LoVo (cell line): ENCODE data around the gene RPUSD4.

Experiments
- DNase-seq: peaks from one replicate; pipeline ENCODE4 v3.0.0-alpha.2; 2016; ENCODE audit warnings: low spot score

The RPUSD4 gene

DNA sequence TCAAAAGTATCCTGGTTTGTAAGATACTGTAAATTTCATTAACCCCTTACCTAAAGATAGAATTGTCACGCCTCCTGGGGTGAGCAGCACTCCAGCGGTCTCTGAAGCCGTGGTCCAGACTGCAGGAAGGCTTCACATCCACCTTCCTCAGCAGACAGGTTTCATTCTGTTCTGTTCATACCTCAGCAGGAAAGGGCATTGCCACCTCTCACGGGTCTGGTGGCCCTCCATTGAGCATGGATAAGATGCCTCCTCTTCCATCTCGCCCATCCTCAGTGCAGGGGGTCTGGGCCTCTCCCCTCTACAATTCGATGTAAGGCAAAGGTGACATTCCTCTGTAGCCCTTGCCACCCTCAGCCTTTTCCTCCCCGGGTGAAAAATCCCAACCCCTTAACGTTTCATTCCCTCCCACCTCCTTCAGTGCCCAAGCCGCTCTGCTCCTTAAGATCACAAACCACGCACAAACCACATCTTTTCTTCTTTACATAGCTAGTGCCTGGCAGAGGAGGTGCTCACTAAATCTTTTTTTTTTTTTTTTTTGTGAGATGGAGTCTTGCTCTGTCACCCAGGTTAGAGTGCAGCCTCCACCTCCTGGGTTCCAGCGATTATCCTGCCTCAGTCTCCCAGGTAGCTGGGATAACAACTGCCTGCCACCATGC lies 28.5 kb downstream of the RPUSD4 start:
- no peak for DNase-seq

DNA sequence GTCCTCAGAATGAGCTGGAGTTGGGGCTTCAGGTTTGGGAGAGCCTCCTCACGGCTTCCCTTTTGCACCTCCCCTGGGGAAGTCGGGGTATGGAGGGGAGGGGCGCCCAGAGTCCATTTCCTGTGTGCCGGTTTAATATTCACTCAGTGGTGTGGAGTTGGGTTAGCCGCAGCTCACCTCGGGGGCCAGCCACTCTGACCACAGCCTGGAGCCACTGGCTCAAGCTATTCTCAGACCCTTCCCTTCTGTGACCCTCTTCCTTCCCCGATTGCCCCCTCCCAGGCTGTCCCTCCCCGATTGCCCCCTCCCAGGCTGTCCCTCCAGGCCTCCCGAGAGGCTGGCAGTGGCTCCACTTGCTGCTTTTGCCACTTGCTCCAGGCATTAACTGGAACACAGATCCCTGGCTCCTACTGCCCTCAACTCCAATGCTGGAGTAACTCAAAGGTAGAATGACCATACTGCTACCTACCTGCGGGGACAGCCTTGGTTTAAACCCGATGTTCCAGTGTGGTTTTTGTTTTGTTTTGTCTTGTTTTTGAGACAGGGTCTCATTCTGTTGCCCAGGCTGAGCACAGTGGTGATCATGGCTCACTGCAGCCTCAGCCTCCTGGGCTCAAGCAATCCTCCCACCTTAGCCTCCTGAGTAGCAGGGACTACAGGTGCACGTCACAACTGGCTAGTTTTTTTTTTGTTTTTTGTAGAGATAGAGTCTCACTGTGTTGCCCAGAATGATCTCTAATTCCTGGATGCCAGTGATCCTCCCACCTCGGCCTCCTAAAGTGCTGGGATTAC lies 29.3 kb downstream of the RPUSD4 start:
- DNase-seq: no peak

- no peak for DNase-seq
These were observed 34.5 kb downstream of the RPUSD4 start for GRCh38 chr11:126176853-126177470.

DNA sequence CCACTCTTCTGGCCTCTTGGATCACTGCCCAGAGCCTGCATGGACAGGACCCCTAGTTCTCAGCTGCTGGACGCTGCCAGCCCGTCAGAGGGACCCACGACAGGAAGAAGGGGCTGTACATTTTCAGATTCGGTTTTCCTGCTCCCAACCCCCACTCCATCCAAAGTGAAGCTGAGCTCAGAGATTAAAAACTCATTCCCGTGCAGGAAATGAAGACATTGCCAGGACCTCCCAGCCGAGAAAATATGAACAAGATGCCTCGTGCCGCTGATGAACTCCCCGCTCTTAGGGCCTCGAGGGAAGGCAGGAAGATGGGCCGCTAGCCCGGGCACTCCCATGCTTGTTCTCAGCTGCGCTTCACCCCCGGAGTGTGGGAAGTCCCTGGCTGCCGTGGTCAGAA lies 36.1 kb downstream of the RPUSD4 start:
- DNase-seq: no peak

DNA sequence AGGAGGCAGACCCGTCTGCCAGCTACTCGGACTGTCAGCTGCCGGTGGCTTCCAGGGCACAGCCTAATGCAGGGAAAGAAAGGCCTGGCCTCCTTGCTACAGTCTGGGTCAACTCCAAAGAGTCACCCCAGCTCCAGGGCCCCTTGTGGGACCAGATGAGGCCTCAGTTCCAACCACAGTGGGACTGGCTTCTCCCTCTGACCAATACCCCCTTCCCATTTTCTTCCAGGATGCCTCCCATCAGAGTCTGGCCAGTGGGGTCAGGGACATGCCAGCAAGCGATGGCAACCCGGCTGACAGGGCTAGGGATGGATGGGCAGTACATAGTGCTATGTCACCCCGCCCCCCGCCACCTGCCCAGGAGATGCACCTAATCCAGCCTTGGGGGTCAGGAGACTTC lies 36.6 kb downstream of the RPUSD4 start:
- no peak for DNase-seq

- DNase-seq: no peak
These were observed 38.2 kb downstream of the RPUSD4 start for GRCh38 chr11:126173257-126173656.

GRCh38 chr11:126172596-126173038 lies 38.8 kb downstream of the RPUSD4 start:
- no peak for DNase-seq

- no peak for DNase-seq
These were observed 42.2 kb downstream of the RPUSD4 start for GRCh38 chr11:126169291-126169690.

GRCh38 chr11:126167488-126167887 lies 44.0 kb downstream of the RPUSD4 start:
- no peak for DNase-seq

- no peak for DNase-seq
These were observed 45.0 kb downstream of the RPUSD4 start for GRCh38 chr11:126166413-126166812.

DNA sequence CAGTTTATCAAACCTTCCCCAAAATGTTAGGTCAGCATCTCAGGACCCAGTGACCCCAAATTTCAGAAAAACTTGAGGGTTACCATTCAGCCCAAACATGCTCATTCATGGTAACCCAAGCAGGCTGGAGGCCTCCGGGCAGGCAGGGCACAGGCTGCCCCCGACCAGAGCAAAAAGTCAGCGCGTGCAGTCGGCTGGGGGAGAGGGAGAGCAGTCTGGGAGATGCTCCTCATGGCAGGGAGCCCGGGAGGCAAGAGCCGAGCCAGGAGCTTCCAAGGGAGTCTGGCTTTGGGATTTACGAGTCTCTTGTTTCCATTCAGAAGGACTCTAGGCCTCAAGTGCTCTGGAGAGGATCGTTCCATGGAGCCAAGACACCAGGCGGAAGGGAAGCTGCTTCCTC lies 45.7 kb downstream of the RPUSD4 start:
- no peak for DNase-seq

- DNase-seq: no peak
These were observed 46.1 kb downstream of the RPUSD4 start for GRCh38 chr11:126165311-126165720.

DNA sequence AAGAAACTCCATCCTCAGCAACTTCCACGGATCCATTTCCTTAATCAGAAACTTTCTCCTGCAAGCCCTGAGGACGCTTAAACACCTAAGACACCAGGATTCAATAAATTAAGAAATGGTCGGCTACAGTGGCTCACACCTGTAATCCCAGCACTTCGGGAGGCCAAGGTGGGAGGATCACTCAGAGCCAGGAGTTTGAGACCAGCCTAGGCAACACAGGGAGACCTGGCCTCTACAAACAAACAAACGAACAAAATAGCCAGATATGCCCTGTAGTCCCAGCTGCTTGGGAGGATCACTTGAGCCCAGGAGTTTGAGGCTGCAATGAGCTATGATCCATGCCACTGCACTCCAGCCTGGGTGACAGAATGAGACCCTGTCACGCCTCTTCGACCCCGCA lies 46.7 kb downstream of the RPUSD4 start:
- no peak for DNase-seq

DNA sequence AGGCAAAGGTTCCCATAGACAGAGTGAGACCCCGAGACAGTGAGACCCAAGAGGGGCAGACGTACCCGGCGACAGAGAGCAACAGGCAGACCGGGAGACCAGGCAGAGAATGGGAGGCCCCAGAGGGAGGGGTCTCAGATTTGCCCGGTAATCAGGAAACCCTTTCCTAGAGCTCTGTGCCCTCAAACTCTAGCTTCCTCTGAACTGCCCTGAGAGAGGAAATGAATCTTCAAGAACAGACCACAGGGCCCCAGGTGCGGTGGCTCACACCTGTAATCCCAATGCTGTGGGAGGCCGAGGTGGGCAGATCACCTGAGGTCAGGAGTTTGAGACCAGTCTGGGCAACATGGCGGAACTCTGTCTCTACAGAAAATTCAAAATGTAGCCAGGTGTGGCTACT lies 47.7 kb downstream of the RPUSD4 start:
- no peak for DNase-seq

GRCh38 chr11:126163074-126163700 lies 48.3 kb downstream of the RPUSD4 start:
- no peak for DNase-seq

DNA sequence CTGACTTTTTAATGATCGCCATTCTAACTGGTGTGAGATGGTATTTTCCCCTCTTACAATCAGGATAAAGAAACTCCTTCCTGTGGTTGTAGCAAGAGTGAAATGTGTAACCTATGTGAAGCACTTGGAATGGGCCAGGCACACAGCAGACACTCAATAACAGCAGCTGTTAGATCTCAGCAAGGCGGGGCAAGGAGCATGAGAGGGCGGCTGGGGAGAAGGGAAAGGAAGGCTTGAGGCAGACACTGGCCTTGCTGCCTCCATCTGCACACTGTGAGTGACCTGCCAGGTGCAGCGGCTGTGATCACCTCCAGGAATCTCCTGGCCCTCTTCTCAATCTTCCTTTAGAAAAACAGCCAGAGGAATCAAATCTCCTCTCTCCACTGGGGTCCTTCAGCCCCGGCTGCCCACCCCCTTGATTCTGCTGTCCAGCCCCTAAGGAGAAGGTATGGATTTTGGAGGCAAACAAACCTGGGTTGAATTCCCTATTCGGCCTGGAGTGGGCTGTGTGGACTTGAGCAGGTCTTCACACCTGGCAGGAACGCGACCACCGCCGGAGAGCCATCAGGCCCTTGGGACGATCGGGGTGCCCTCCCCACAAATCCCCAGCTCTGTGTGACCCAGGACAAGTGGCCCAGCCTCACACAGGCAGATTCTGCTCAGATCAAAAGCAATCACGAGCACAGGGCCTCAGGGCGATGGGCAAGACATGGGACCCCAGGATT lies 49.0 kb downstream of the RPUSD4 start:
- no peak for DNase-seq

GRCh38 chr11:126161023-126161391 lies 50.4 kb downstream of the RPUSD4 start:
- DNase-seq: no peak

GRCh38 chr11:126160345-126161022 lies 51.0 kb downstream of the RPUSD4 start:
- DNase-seq: no peak

DNA sequence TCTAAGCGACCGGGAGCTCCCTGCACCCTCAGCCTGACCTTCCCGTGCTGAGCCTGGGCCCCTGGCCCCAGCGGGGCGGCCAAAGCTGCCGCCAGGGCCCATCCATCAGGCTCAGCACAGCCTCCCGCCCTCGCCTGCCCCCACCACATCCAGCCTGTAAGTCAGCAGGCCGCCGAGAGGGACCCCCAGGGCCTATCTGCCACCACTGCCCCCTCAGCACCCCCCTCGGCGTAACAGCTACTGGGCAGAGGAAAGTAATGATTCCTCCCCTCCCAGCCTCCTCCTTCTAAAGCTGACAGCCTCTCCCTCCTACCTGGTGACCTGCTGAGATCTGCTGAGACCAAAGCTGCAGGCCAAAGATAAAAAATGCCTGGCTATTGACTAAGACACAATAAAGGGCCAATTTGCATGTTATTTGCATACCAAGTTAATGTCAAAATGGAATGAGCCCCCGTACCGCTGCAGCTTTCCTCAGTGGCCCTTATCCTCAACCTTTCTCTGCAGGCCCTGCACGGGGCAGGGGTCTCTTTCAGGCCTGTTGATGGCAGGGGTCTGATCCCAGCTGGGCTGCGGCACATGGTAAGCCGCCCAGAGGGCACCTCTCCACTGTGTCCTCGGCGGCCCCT lies 51.6 kb downstream of the RPUSD4 start:
- DNase-seq: no peak

GRCh38 chr11:126158054-126158791 lies 53.2 kb downstream of the RPUSD4 start:
- DNase-seq: no peak
